ENCODE results near the gene CFAP61.

Gene CFAP61

GRCh38 chr20:20201124-20201523 is 148.8 kb downstream of the CFAP61 start:
- Histone ChIP-seq H3K4me3 (ENCODE audit: low read depth, low read length) (no peak overlapping the region), H3K27me3 (peaks cover 7% of the 10 kb centered on the region; the same call in 1 of the 2 replicates), H3K9me3 (no peaks in the 10 kb centered on the region), H3K4me1 (peaks cover 9% of the 10 kb centered on the region), H3K36me3 (no peaks in the 10 kb centered on the region)
- DNase-seq, result no peak
- no peak for TF ChIP-seq CTCF (IDR thresholded peaks at IDR 0.05; ENCODE audit: low read depth, low read length)

GRCh38 chr20:20201639-20202038 is 149.3 kb downstream of the CFAP61 start:
- Histone ChIP-seq H3K9me3 (no peaks in the 10 kb centered on the region), H3K4me3 (ENCODE audit: low read depth, low read length) (no peak overlapping the region), H3K4me1 (peaks cover 9% of the 10 kb centered on the region), H3K27me3 (peaks cover 7% of the 10 kb centered on the region; the same call in 1 of the 2 replicates), H3K36me3 (no peaks in the 10 kb centered on the region)
- no peak for DNase-seq
- TF ChIP-seq CTCF (IDR thresholded peaks at IDR 0.05; ENCODE audit: low read depth, low read length), result no peak

GRCh38 chr20:20202768-20203167 is 150.4 kb downstream of the CFAP61 start:
- DNase-seq, result no peak
- Histone ChIP-seq H3K36me3 (no peaks in the 10 kb centered on the region), H3K9me3 (no peaks in the 10 kb centered on the region), H3K27me3 (peaks cover 7% of the 10 kb centered on the region; the same call in 1 of the 2 replicates), H3K4me1 (peaks cover 14% of the 10 kb centered on the region), H3K4me3 (ENCODE audit: low read depth, low read length) (no peak overlapping the region)
- TF ChIP-seq CTCF (IDR thresholded peaks at IDR 0.05; ENCODE audit: low read depth, low read length), result no peak

- Histone ChIP-seq H3K9me3 (no peaks in the 10 kb centered on the region), H3K27me3 (peaks cover 7% of the 10 kb centered on the region; the same call in 1 of the 2 replicates), H3K4me1 (peaks cover 20% of the 10 kb centered on the region), H3K36me3 (no peaks in the 10 kb centered on the region), H3K4me3 (ENCODE audit: low read depth, low read length) (no peak overlapping the region)
- no peak for TF ChIP-seq CTCF (IDR thresholded peaks at IDR 0.05; ENCODE audit: low read depth, low read length)
- no peak for DNase-seq
Observed at GRCh38 chr20:20203784-20204183, 151.5 kb downstream of the CFAP61 start.

- Histone ChIP-seq H3K27me3 (peaks cover 4% of the 10 kb centered on the region; the same call in 1 of the 2 replicates), H3K4me3 (ENCODE audit: low read depth, low read length) (peak overlapping the region; percentile 15), H3K36me3 (no peaks in the 10 kb centered on the region), H3K9me3 (no peaks in the 10 kb centered on the region), H3K4me1 (peaks cover 20% of the 10 kb centered on the region)
- peak; percentile 43 for DNase-seq
- TF ChIP-seq CTCF (IDR thresholded peaks at IDR 0.05; ENCODE audit: low read depth, low read length), result no peak
Observed at GRCh38 chr20:20204256-20204655, 151.9 kb downstream of the CFAP61 start.

GRCh38 chr20:20205141-20205861 is 153.0 kb downstream of the CFAP61 start:
- peaks cover 4% of the 10 kb centered on the region; the same call in 1 of the 2 replicates for H3K27me3 ChIP-seq
- H3K36me3 ChIP-seq, result no peaks in the 10 kb centered on the region
- H3K9me3 ChIP-seq, result no peaks in the 10 kb centered on the region
- DNase-seq, result no peak
- peaks cover 27% of the 10 kb centered on the region for H3K4me1 ChIP-seq
- no peak overlapping the region for H3K4me3 ChIP-seq (ENCODE audit: low read depth, low read length)
- TF ChIP-seq CTCF (IDR thresholded peaks at IDR 0.05; ENCODE audit: low read depth, low read length), result no peak
